NB4 (cell line): ENCODE data around the gene SETD5.

Experiments
- CTCF ChIP-seq: IDR thresholded peaks from one replicate; pipeline ENCODE4 v1.5.1; 2012; ENCODE audit warnings: low read depth, low read length
- MAX ChIP-seq: IDR thresholded peaks from 2 replicates; pipeline ENCODE4 v1.6.1; 2011; ENCODE audit warnings: low read depth, low read length
- POLR2A ChIP-seq: IDR thresholded peaks from 2 replicates; pipeline ENCODE4 v1.6.1; 2011; ENCODE audit warnings: mild to moderate bottlenecking; ENCODE audit not compliant: insufficient read length; ENCODE audit errors: extremely low read depth

GRCh38 chr3:9352917-9353752 lies 44.3 kb upstream of the SETD5 start:
- TF ChIP-seq CTCF (peak; percentile 84), POLR2A (no peak), MAX (peak; percentile 58)
